H1 (cell line): ENCODE data around the gene HS2ST1. TPM values are rescaled to one million over a fixed set of nuclear protein-coding genes. Genes with fewer than 3 reads are reported as not detected.

Source experiments
- CTCF ChIA-PET: fragments of 300-600 bp; sonication (Branson Sonifier 250); formaldehyde crosslinking; loops from one replicate; lab custom pipeline; 2021; ENCODE audit not compliant: partially characterized antibody; lab: Charles Lee
- POLR2A ChIA-PET: fragments of 300-600 bp; sonication (Branson Sonifier 250); formaldehyde crosslinking; loops from one replicate; lab custom pipeline; 2021; ENCODE audit warnings: inconsistent platforms; ENCODE audit not compliant: partially characterized antibody; lab: Charles Lee
- DNase-seq, 2 experiments: peaks; one replicate each; pipeline versions ENCODE4 v3.0.0 to v3.0.0-alpha.2; 2010 to 2022; ENCODE audit warnings: low spot score in 2 of 2, low read depth in 1 of 2, mixed read lengths in 1 of 2
- FAIRE-seq: peaks from 2 replicates; lab custom pipeline; 2011; peaks lifted over from hg19 to GRCh38; lab: Jason Lieb, UNC
- H2AFZ ChIP-seq: 2 replicates; pipeline ENCODE4 v1.8.1; 2012; ENCODE audit warnings: low read length, inconsistent platforms
- H2AK5ac ChIP-seq: 2 replicates; pipeline ENCODE4 v1.6.1; 2013; ENCODE audit warnings: low read depth, low read length
- H2BK120ac ChIP-seq: replicated peaks from 2 replicates; pipeline ENCODE3; 2013; ENCODE audit warnings: low read depth, low read length, inconsistent platforms
- H2BK12ac ChIP-seq: 2 replicates; pipeline ENCODE4 v1.6.1; 2013; ENCODE audit warnings: low read depth, low read length
- H2BK15ac ChIP-seq: 2 replicates; pipeline ENCODE4 v1.6.1; 2013; ENCODE audit warnings: low read length
- H2BK20ac ChIP-seq: 2 replicates; pipeline ENCODE4 v1.6.1; 2013; ENCODE audit warnings: low read length
- H2BK5ac ChIP-seq: 2 replicates; pipeline ENCODE4 v1.6.1; 2013; ENCODE audit warnings: low read depth, low read length
- H3K14ac ChIP-seq: 2 replicates; pipeline ENCODE4 v1.6.1; 2013; ENCODE audit warnings: inconsistent platforms; ENCODE audit not compliant: insufficient read length
- H3K18ac ChIP-seq: 2 replicates; pipeline ENCODE4 v1.6.1; 2013; ENCODE audit warnings: low read length; ENCODE audit errors: extremely low read depth
- H3K23ac ChIP-seq: 2 replicates; pipeline ENCODE4 v1.6.1; 2013; ENCODE audit warnings: inconsistent platforms; ENCODE audit not compliant: insufficient read length
- H3K23me2 ChIP-seq: 2 replicates; pipeline ENCODE4 v1.6.1; 2013; ENCODE audit warnings: low read depth, low read length
- H3K27ac ChIP-seq: 2 replicates; pipeline ENCODE4 v1.6.1; 2011; ENCODE audit warnings: low read depth, low read length, inconsistent platforms
- H3K27me3 ChIP-seq, 4 experiments: replicated peaks in 1 of 4; 1 replicate in 1 of 4; 2 replicates in 3 of 4; pipeline versions ENCODE4 v1.6.1 to v1.8.1; 2011 to 2013; ENCODE audit warnings: low read length in 3 of 4, mild to moderate bottlenecking in 3 of 4, inconsistent platforms in 2 of 4, mixed read lengths in 2 of 4, moderate library complexity in 1 of 4; ENCODE audit not compliant: control insufficient read depth in 3 of 4, insufficient read depth in 3 of 4; ENCODE audit errors: extremely low read depth in 1 of 4
- H3K36me3 ChIP-seq, 4 experiments: 2 replicates each; pipeline versions ENCODE4 v1.6.1 to v1.8.1; 2011 to 2013; ENCODE audit warnings: mild to moderate bottlenecking in 4 of 4, low read length in 3 of 4, moderate library complexity in 2 of 4, control low read depth in 1 of 4, inconsistent platforms in 1 of 4; ENCODE audit not compliant: insufficient read depth in 4 of 4, control insufficient read depth in 2 of 4
- H3K4ac ChIP-seq: replicated peaks from 2 replicates; pipeline ENCODE3; 2013; ENCODE audit warnings: low read length, low read depth, mixed read lengths, inconsistent platforms; ENCODE audit not compliant: insufficient read length
- H3K4me1 ChIP-seq, 4 experiments: replicated peaks in 1 of 4; 1 replicate in 1 of 4; 2 replicates in 3 of 4; pipeline versions ENCODE4 v1.6.1 to v1.8.1; 2011 to 2013; ENCODE audit warnings: low read length in 3 of 4, inconsistent platforms in 2 of 4, mixed read lengths in 1 of 4; ENCODE audit not compliant: insufficient read depth in 4 of 4, control insufficient read depth in 3 of 4
- H3K4me2 ChIP-seq, 2 experiments: 2 replicates each; pipeline versions ENCODE4 v1.6.1 to v1.8.1; 2011 to 2013; ENCODE audit warnings: low read depth in 2 of 2, low read length in 2 of 2, control low read depth in 1 of 2, inconsistent platforms in 1 of 2, mild to moderate bottlenecking in 1 of 2; ENCODE audit not compliant: insufficient read depth in 1 of 2
- H3K4me3 ChIP-seq, 4 experiments: fragments of 200-600, 300-600 bp in 1 of 4; sonication (generic), shearing (Covaris generic), sonication (Bioruptor Twin) in 1 of 4; 2 replicates each; pipeline versions ENCODE4 v1.5.1 to v1.8.1; 2011 to 2016; ENCODE audit warnings: low read length in 4 of 4, low read depth in 3 of 4, control low read depth in 2 of 4, inconsistent platforms in 2 of 4, mild to moderate bottlenecking in 2 of 4, mixed read lengths in 1 of 4, moderate library complexity in 1 of 4; ENCODE audit not compliant: insufficient read depth in 2 of 4; ENCODE audit errors: extremely low read depth in 1 of 4
- H3K56ac ChIP-seq: replicated peaks from 2 replicates; pipeline ENCODE3; 2013; ENCODE audit warnings: low read depth, mild to moderate bottlenecking, mixed read lengths, low read length, inconsistent platforms; ENCODE audit not compliant: insufficient read length
- H3K79me1 ChIP-seq: 2 replicates; pipeline ENCODE4 v1.6.1; 2013; ENCODE audit warnings: low read depth, low read length, control low read depth
- H3K79me2 ChIP-seq, 2 experiments: 2 replicates each; pipeline versions ENCODE4 v1.6.1 to v1.8.1; 2012 to 2013; ENCODE audit warnings: low read length in 2 of 2, mild to moderate bottlenecking in 2 of 2, inconsistent platforms in 1 of 2; ENCODE audit not compliant: insufficient read depth in 2 of 2, control insufficient read depth in 1 of 2
- H3K9ac ChIP-seq, 4 experiments: replicated peaks in 1 of 4; 1 replicate in 1 of 4; 2 replicates in 3 of 4; pipeline versions ENCODE4 v1.6.1 to v1.8.1; 2011 to 2013; ENCODE audit warnings: low read depth in 3 of 4, low read length in 3 of 4, control low read depth in 2 of 4, mild to moderate bottlenecking in 2 of 4, moderate library complexity in 2 of 4, inconsistent platforms in 1 of 4; ENCODE audit errors: extremely low read depth in 1 of 4
- H3K9me3 ChIP-seq, 2 experiments: 2 replicates each; pipeline versions ENCODE4 v1.6.1 to v1.8.1; 2012 to 2013; ENCODE audit warnings: mild to moderate bottlenecking in 2 of 2, moderate library complexity in 2 of 2, control low read depth in 1 of 2, inconsistent platforms in 1 of 2, low read depth in 1 of 2, low read length in 1 of 2, mixed read lengths in 1 of 2; ENCODE audit not compliant: insufficient read depth in 2 of 2
- H4K20me1 ChIP-seq, 2 experiments: replicated peaks in 1 of 2; 2 replicates each; pipeline versions ENCODE3 to v1.8.1; 2011 to 2013; ENCODE audit warnings: inconsistent platforms in 2 of 2, low read length in 2 of 2, mild to moderate bottlenecking in 1 of 2; ENCODE audit not compliant: insufficient read depth in 2 of 2, control insufficient read depth in 1 of 2
- H4K5ac ChIP-seq: 2 replicates; pipeline ENCODE4 v1.6.1; 2013; ENCODE audit warnings: low read length, low read depth, mixed read lengths, inconsistent platforms; ENCODE audit not compliant: insufficient read length
- H4K8ac ChIP-seq: 2 replicates; pipeline ENCODE4 v1.8.0; 2013; ENCODE audit warnings: mild to moderate bottlenecking, moderate library complexity, low read length, inconsistent platforms; ENCODE audit not compliant: insufficient read depth; ENCODE audit errors: extremely low read depth
- H4K91ac ChIP-seq: replicated peaks from 2 replicates; pipeline ENCODE3; 2013; ENCODE audit warnings: low read length, mixed read lengths, inconsistent platforms; ENCODE audit not compliant: insufficient read length
- ASH2L ChIP-seq: fragments of 200-600, 300-600 bp; sonication (generic); IDR thresholded peaks from one replicate; pipeline ENCODE4 v1.7.1; 2017; ENCODE audit warnings: low read length
- BRCA1 ChIP-seq: IDR thresholded peaks from 2 replicates; pipeline ENCODE4 v1.6.1; 2012; ENCODE audit warnings: low read depth, low read length, improper control_type of control experiment
- CTBP2 ChIP-seq: IDR thresholded peaks from 2 replicates; pipeline ENCODE4 v1.7.0; 2011; ENCODE audit warnings: borderline replicate concordance, mild to moderate bottlenecking, moderate library complexity, mixed read lengths, low read length; ENCODE audit not compliant: insufficient read depth, insufficient read length
- E2F6 ChIP-seq: IDR thresholded peaks from 2 replicates; pipeline ENCODE4 v1.6.1; 2012; ENCODE audit warnings: inconsistent platforms
- GTF2F1 ChIP-seq: IDR thresholded peaks from 2 replicates; pipeline ENCODE4 v1.6.1; 2012; ENCODE audit warnings: low read depth, low read length, improper control_type of control experiment, borderline replicate concordance
- NRF1 ChIP-seq: IDR thresholded peaks from 2 replicates; pipeline ENCODE4 v1.6.1; 2011; ENCODE audit warnings: mild to moderate bottlenecking, low read depth, low read length, improper control_type of control experiment
- PHF8 ChIP-seq: fragments of 200-600 bp; sonication (generic); conservative IDR thresholded peaks from 2 replicates; pipeline ENCODE4 v1.7.1; 2012; ENCODE audit warnings: low read depth, mild to moderate bottlenecking, inconsistent platforms, low read length, moderate library complexity
- POU5F1 ChIP-seq: IDR thresholded peaks from 2 replicates; pipeline ENCODE4 v1.6.1; 2011; ENCODE audit warnings: low read depth, mild to moderate bottlenecking, low read length, moderate library complexity
- SIRT6 ChIP-seq: IDR thresholded peaks from one replicate; pipeline ENCODE4 v1.7.1; 2012; ENCODE audit warnings: low read length, inconsistent platforms
- SP2 ChIP-seq: IDR thresholded peaks from 2 replicates; pipeline ENCODE4 v1.6.1; 2012; ENCODE audit warnings: mild to moderate bottlenecking, low read length, inconsistent platforms
- SP4 ChIP-seq: IDR thresholded peaks from 2 replicates; pipeline ENCODE4 v1.6.1; 2012; ENCODE audit warnings: low read length, inconsistent platforms
- SRF ChIP-seq: IDR thresholded peaks from 2 replicates; pipeline ENCODE4 v1.6.1; 2011; ENCODE audit warnings: mild to moderate bottlenecking, low read depth, low read length, moderate library complexity
- TAF1 ChIP-seq: IDR thresholded peaks from 2 replicates; pipeline ENCODE4 v1.6.1; 2011; ENCODE audit warnings: mild to moderate bottlenecking, low read depth, low read length
- WGBS, 2 experiments: shearing (Covaris generic) in 1 of 2; methylation state at CpG; one replicate each; pipeline versions ENCODE4 v1.1.6 to v1.1.7; 2013 to 2015; ENCODE audit warnings: low lambda C conversion rate in 2 of 2, mixed read lengths in 2 of 2, inconsistent platforms in 1 of 2, low coverage in 1 of 2, missing lambda C conversion rate in 1 of 2; ENCODE audit not compliant: insufficient replicate concordance in 2 of 2, insufficient coverage in 1 of 2, insufficient read length in 1 of 2; ENCODE audit errors: extremely low coverage in 1 of 2, missing lambda C conversion rate in 1 of 2; 5-methylcytosine and 5-hydroxymethylcytosine counted together
- polyA plus RNA-seq, 7 experiments: library from polyadenylated mRNA; depleted of rRNA in 3 of 7; stranded (reverse) in 5 of 7; unstranded in 2 of 7; fragments of >200 nt in 5 of 7; fragments of 200-250 nt in 2 of 7; gene quantifications; 1 replicate in 5 of 7; 2 replicates in 1 of 7; 4 replicates in 1 of 7; pipeline versions ENCODE4 v1.2.1 to v1.2.3, GENCODE V29; 2011 to 2013; ENCODE audit warnings: missing spikeins in 2 of 7, mixed read lengths in 2 of 7
- total RNA-seq: library from RNA; stranded (reverse); fragmentation: NEBNext Ultra II Directional; extraction: Animal tissue kit (Norgen Biotek cat#: 25700); gene quantifications from 2 replicates; pipeline ENCODE4 v1.2.1, GENCODE V29; 2021

HS2ST1 gene
- total and polyA plus RNA-seq, 2 of the 8 experiments (the other 6 are each of a cell fraction or from before 2014, with no cell fraction given), result 5.2 to 28.3 TPM

GRCh38 chr1:86865973-86866637 is 48.3 kb upstream of the HS2ST1 start:
- Histone ChIP-seq H3K79me1 (no peaks in the 10 kb centered on the region), H2BK20ac (no peak overlapping the region), H4K91ac (no peak overlapping the region), H3K23me2 (no peaks in the 10 kb centered on the region), H3K4me2 (no peak overlapping the region), H2AFZ (no peak overlapping the region), H2BK5ac (no peak overlapping the region), H3K27ac (no peak overlapping the region), H3K4ac (no peak overlapping the region), H3K14ac (no peak overlapping the region), H3K36me3 (peaks cover 0 to 3% (median 0%) of the 10 kb centered on the region in 4 experiments; a peak in 2 of 8 replicates), H2BK120ac (no peak overlapping the region), H3K4me3 (no peak overlapping the region), H3K27me3 (no peaks in the 10 kb centered on the region), H2BK15ac (no peak overlapping the region), H2BK12ac (no peak overlapping the region), H3K18ac (no peak overlapping the region), H3K4me1 (peaks cover 0 to 5% (median 0%) of the 10 kb centered on the region in 4 experiments; a peak in 1 of 7 replicates), H3K9ac (no peak overlapping the region), H4K20me1 (no peaks in the 10 kb centered on the region), H3K79me2 (no peaks in the 10 kb centered on the region; a peak in 1 of 4 replicates), H4K5ac (no peak overlapping the region), H3K56ac (no peak overlapping the region), H3K23ac (no peak overlapping the region), H3K9me3 (no peaks in the 10 kb centered on the region), H2AK5ac (no peak overlapping the region), H4K8ac (no peak overlapping the region)
- ChIA-PET CTCF (interaction anchor here (0.7 to 1.5 kb wide), 4 partner anchors 28 to 224 kb away, joined by 3 read pairs; no protein-coding TSS in a partner anchor), POLR2A (interaction anchor here (0.6 to 1.4 kb wide), 3 partner anchors 19 to 48 kb away, joined by 3 to 5 read pairs (median 3); partner anchors contain the start of genes HS2ST1 and SELENOF)
- 96% methylated on average over 6 of the region's 6 CpGs; no CpG with 5 or more reads in 1 of the 2 experiments for WGBS, 2 experiments
- FAIRE-seq, result no peak
- DNase-seq, result no peak
- TF ChIP-seq CTBP2, result no peak
- TF ChIP-seq GTF2F1, result no peak
- no peak for TF ChIP-seq POU5F1
- no peak for TF ChIP-seq BRCA1
- TF ChIP-seq SRF, result no peak
- TF ChIP-seq NRF1, result no peak
- TF ChIP-seq ASH2L, result no peak
- no peak for TF ChIP-seq SP4
- no peak for TF ChIP-seq TAF1
- TF ChIP-seq E2F6, result no peak
- no peak for TF ChIP-seq SP2
- TF ChIP-seq PHF8, result no peak
- no peak for TF ChIP-seq SIRT6
